Fibroblast of pulmonary artery (primary cell): ENCODE data around the gene GNB1.

Experiments
- DNase-seq: peaks from one replicate; pipeline ENCODE4 v3.0.0-alpha.2; 2010; ENCODE audit warnings: low read depth
- H3K4me3 ChIP-seq: replicated peaks from 2 replicates; pipeline ENCODE4 v1.5.1; 2011; ENCODE audit warnings: low read depth, mild to moderate bottlenecking, control low read depth, low read length, moderate library complexity
- TF ChIP-seq, protein P1 (sequence below): IDR thresholded peaks from 2 replicates; pipeline ENCODE4 v1.5.1; 2011; ENCODE audit warnings: mild to moderate bottlenecking, control low read depth, low read length, inconsistent platforms; ENCODE audit errors: missing control alignments

Gene GNB1

GRCh38 chr1:1926886-1927660 lies 36.2 kb upstream of the GNB1 start:
- no peak overlapping the region for H3K4me3 ChIP-seq
- no peak for DNase-seq
- TF ChIP-seq, protein P1, sequence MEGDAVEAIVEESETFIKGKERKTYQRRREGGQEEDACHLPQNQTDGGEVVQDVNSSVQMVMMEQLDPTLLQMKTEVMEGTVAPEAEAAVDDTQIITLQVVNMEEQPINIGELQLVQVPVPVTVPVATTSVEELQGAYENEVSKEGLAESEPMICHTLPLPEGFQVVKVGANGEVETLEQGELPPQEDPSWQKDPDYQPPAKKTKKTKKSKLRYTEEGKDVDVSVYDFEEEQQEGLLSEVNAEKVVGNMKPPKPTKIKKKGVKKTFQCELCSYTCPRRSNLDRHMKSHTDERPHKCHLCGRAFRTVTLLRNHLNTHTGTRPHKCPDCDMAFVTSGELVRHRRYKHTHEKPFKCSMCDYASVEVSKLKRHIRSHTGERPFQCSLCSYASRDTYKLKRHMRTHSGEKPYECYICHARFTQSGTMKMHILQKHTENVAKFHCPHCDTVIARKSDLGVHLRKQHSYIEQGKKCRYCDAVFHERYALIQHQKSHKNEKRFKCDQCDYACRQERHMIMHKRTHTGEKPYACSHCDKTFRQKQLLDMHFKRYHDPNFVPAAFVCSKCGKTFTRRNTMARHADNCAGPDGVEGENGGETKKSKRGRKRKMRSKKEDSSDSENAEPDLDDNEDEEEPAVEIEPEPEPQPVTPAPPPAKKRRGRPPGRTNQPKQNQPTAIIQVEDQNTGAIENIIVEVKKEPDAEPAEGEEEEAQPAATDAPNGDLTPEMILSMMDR = no peak

DNA sequence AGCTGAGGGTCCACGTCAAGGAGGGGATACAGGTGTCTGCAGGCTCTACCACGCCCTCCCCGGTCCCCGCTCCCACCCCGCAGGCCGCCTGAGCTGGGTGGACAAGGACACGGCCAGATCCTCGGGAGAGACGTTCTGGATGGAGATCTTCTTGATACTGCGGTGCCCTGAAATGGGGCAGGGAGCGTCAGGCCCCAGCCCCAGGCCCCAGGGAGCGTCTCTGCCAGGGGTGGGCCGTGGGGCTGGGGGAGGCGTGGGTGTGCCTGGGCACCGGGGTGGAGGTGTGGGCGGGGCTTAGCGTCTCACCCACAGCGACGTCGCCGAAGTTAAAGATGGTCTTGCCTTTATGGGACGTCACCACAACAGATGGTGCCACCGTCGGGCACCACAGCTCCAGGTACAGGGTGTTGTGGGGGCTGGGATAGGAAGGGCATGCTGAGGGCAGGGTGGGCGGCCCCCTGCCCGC lies 35.5 kb upstream of the GNB1 start:
- TF ChIP-seq, protein P1 = no peak
- H3K4me3 ChIP-seq = no peak overlapping the region
- DNase-seq = no peak

- no peak overlapping the region for H3K4me3 ChIP-seq
- TF ChIP-seq, protein P1 = no peak
- no peak for DNase-seq
Measured at GRCh38 chr1:1925437-1926345, 34.8 kb upstream of the GNB1 start.

- no peak for DNase-seq
- TF ChIP-seq, protein P1 = no peak
- no peak overlapping the region for H3K4me3 ChIP-seq
Measured at GRCh38 chr1:1924849-1925248, 34.0 kb upstream of the GNB1 start.

DNA sequence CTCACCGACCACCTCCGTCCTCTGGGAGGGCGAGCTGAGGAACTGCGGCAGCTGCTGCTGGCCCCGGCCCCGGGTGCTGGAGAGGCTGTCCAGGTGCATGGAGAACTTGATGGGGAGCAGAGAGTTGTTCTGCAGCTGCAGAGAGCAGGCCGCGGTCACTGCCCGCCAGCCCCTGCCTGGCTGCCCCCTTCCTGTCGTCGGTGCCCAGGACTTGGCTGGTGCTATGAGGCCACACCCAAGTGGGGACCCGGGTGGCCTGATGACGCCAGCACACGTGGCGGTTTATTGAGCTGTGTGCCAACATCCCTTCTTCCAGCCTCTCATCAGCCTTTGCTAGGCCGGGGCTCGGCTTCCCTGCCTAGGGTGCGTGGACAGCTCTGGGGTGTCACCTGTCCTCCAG lies 33.5 kb upstream of the GNB1 start:
- no peak overlapping the region for H3K4me3 ChIP-seq
- no peak for DNase-seq
- TF ChIP-seq, protein P1 = no peak

DNA sequence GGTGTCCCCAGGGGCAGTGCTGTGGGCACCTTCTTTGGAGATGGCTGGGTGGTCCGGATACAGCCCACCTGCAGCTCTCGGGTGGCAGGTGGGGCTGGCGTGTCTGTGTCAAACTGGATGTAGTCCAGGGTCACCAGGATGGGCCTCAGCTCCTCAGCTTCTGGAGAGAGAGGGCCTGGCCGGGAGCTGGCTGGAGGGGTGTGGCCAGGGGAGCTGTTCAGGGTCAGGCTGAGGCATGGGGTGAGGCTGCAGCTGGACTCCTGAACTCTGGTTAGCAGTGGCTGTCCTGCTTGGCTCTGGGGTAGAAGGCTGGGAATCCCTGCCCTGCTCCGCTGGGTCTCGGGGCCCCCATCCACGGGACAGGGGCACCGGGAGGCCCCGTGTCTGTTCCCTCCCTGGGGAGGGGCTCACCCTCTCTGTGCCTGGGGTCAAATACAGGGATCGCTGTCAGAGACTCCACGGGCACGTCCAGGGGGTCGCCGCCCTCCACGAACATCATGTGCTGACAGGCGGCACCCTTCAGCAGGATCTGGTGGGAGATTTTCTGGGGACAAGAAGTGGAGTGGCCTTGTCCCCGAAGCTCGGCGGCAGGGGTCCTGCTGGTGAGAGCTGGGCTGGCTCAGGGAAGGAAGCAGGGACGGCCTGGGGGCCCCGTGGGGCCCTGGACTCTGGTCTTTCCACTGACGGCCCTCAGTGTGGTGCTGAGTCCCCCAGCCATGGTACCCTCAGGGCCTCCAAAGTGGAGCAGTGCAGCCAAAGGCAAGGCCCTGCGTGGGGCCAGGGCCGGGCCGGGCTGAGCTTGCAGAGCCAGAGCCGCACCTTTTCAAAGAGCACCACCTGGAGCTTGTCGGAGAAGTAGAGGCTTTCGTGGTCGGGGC lies 32.3 kb upstream of the GNB1 start:
- TF ChIP-seq, protein P1 = no peak
- DNase-seq = no peak
- H3K4me3 ChIP-seq = no peak overlapping the region
